ENCODE data around the gene PTPRO.
A peak's percentile ranks its signal among the peaks of the same experiment; 100 is the strongest.

Gene PTPRO

DNA sequence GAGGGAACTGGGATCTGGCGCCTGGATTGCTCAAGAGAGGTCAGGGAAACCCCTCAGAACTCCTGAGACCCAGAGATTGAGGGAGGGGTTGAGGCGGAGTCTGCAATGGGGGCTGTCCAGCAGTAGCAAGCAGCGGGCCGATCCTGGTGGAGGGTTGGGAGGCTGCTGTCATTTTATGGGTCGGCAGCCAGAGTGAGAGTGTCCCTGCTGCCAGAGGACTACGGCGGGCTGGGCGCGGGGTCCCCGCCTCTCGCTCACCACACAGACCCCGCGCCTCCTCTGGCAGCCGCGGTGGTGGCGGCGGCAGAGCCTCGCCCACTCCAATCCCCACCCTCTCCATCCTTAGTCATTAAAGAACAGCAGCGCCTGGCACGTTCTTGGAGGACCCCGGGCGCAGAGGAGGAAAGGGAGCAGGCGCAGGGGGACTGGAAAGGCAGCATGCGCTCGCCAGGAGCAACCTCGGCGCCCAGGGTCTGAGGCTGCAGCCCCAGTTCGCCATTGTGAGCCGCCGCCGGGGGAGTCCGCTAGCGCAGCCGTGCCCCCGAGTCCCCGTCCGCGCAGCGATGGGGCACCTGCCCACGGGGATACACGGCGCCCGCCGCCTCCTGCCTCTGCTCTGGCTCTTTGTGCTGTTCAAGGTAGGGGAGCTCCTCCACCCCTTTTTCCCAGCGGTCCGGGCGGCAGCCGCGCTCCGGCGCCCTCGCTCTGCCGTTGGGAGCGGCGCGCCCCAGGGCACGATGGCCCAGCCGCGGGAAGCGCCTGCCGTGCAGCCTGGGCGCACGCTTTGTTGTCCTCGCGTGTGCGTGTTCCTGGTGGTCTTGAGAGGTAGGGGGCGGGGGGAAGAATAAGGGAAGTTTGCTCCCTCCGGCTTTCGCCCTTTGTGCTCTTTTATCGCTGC lies at the start of gene PTPRO:
Gene PTPRO, plus strand, starts transcription at position 345 of the 898 bp plus-strand sequence.
- DNase-seq, result no peak

DNA sequence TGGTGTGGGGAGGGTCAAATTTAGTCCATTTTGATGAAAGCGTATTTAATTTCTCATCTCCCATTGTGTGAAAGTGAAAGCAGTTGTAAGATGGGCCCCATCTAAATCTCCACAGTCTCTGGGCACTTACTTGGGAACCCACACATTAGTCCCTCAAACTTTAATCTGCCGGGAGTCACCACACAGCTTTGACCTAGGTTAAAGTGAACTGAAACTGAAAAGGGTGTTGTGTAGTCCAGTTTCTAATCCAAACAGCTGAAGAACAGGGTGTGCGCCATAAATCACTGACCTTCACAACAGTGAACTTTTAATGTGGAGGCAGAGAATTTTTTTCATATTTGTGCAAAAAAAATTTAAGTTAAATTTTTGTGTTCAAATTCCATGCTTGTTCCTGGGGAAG lies 48.4 kb upstream of the PTPRO start:
- no peak for DNase-seq

- no peak for DNase-seq
Observed at GRCh38 chr12:15274561-15274967, 47.7 kb upstream of the PTPRO start.

- DNase-seq, result peak; percentile 6 to 10
Observed at GRCh38 chr12:15276088-15276698, 46.1 kb upstream of the PTPRO start.

DNA sequence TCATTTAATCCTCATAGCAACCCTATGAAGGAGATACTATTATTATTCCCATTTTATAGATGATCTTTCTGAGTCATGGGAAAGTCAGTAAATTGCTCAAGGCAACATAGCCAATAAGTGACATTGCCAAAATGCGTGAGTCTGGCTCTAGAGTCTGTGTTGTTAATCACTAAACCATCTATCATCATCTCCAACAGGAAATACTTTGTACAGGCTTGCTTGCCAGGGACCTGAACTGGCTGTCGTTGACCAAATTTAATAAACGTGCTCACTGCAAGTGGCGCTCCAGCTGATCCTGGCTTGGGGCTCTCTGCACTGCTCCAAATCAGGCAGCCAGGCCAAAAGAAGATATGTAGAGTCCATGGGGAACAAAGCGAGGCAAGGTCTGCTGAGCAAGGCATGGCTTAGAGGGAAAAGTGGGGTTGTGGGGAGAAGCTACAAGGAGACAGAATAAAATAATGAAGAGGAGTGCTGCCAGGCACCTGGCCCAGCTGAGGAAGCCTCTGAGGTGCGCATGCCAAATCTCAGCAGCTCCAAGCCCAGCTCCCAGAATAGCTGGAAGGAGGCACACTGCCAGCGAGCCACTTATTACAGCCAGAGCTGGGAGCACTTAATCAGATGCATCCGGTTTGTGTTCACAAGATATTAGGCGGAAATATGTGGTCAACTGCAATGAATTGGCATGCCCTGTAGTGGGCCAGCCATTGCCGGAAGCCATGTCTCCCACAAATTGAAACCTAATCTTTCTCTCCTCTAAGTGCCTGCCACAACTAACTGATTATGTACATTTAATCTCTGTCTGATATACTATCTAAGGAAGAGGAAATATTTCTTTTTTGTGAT lies 43.3 kb upstream of the PTPRO start:
- DNase-seq, result no peak

- DNase-seq, result no peak
Observed at GRCh38 chr12:15280930-15281329, 41.4 kb upstream of the PTPRO start.

DNA sequence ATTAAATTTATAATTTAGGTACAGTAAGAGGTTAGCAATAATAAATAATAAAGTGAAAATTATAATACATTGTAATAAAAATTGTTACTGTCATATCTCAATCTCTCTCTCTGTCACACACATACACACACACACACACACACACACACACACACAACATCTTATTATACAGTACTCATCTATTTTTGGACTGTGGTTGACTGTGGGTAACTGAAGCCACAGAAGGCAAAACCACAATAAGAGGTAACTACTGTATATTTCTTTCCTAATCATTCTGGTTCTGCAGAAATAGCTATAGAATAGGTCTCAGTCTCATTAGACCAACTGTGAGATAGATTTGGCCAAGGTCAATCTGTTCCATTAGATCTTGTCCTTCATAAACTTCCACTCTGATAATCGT lies 33.1 kb upstream of the PTPRO start:
- peak; percentile 66 to 75 for DNase-seq

GRCh38 chr12:15293731-15294130 lies 28.6 kb upstream of the PTPRO start:
- DNase-seq, result no peak

DNA sequence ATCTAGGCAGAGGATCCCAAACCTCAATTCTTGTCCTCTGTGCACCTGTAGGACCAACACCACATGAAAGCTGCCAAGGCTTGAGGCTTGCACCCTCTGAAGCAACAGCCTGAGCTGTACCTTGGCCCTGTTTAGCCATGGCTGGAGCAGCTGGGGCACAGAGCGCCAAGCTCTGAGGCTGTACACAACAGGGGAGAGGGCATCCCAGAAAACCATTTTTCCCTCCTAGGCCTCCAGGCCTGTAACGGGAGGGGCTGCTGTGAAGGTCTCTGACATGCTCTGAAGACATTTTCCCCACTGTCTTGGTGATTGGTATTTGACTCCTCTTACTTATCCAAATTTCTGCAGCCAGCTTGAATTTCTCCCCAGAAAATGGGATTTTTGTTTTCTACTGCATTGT lies 22.4 kb upstream of the PTPRO start:
- DNase-seq, result no peak

- no peak for DNase-seq
Observed at GRCh38 chr12:15304296-15304695, 18.0 kb upstream of the PTPRO start.

- no peak for DNase-seq
Observed at GRCh38 chr12:15306605-15307004, 15.7 kb upstream of the PTPRO start.

DNA sequence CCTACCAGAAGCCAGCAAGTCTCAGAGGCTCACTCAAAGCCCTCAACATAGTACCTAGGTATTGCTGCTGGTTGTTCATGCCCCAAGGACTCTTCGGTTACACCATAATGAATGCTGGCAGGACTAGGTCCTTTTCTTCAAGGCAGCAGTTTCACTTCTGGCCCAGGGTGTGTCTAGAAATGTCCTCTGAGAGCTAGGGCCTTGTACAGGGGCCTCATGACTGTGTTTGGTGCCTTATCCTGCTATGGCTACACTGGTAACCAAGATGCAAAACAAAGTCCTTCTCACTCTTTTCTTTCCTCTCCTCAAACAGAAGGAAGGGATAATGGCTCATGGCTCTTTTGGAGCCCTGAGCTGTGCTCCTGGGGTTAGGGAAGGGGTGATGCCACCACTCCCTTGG lies 15.2 kb upstream of the PTPRO start:
- DNase-seq, result no peak

GRCh38 chr12:15318841-15319240 lies 3.5 kb upstream of the PTPRO start:
- DNase-seq, result no peak

GRCh38 chr12:15320881-15321280 lies 1.4 kb upstream of the PTPRO start:
- no peak for DNase-seq

GRCh38 chr12:15323480-15323879 lies 1.2 kb downstream of the PTPRO start:
- DNase-seq, result no peak

- DNase-seq, result no peak
Observed at GRCh38 chr12:15329891-15330290, 7.6 kb downstream of the PTPRO start.

DNA sequence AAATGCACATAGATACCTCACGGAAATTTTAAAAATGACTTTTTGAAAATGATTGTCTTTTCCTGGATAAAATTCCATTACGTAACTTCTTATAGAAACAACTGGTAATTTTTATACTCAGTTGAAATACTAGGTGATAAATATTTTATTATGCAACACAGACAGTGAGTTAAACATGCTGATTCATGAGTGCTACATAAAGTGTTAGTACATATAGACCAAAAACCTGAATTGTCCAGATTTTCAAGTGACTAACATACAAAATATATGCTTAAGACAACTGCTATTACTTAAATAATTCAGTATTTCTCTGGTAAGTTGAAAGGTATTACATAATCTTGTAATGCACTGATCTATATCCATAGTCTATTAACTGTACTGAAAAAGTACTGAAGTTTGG lies 11.9 kb downstream of the PTPRO start:
- DNase-seq, result no peak

- DNase-seq, result no peak
Observed at GRCh38 chr12:15335959-15336358, 13.7 kb downstream of the PTPRO start.

DNA sequence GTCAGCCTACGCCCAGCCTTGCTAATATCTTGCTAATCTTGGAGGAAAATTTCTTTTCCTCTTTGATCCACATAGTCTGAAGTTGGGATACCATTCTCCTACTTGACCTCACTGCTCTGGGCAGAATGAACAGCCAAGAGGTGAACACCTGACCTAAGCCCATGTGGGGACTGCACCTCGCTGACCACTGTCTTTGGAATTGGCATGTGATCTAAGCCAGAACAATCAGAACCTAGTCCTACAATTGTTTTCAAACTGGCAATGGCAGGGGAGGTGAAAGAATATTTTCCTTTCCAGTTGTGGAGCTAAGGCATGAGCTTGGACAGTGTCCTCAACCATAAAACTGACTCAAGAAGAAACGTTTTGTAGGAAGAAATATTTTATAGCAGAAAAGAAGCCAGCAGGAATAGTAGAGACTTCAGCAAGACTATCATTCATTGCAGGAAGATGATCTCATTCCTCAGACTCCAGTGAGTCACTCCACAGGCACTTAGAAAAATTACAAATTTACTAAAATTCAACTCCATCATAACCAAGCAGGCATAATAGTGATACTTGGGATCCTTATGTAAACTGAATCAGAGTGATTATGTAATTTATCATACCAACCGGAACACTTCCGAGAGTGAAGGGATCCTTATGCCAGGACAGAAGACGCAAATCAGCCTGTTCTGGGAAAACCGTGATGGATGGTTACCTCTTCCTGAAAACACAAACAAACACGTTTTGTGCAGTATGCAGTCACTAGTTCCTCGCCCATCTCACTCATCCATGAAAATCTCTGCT lies 14.7 kb downstream of the PTPRO start:
- no peak for DNase-seq

- no peak for DNase-seq
Observed at GRCh38 chr12:15341371-15341770, 19.1 kb downstream of the PTPRO start.

DNA sequence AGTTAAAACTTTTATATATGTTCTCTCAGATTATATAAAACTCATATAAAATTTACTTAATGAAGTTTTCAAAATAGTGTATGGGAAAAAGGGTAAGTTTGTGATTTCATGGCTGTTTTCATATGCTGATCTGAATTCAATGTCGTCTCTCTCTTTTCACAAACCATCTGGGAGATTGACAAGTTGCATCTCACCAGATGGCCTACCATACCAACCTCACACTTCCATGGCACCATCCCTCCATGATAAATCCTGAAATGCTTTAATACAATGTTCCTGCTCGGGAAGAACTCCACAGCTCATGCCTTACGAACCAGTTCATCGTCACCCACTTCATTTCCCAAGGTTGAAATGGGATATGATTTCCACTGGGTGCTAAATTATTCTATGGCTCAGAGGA lies 22.3 kb downstream of the PTPRO start:
- DNase-seq, result no peak

DNA sequence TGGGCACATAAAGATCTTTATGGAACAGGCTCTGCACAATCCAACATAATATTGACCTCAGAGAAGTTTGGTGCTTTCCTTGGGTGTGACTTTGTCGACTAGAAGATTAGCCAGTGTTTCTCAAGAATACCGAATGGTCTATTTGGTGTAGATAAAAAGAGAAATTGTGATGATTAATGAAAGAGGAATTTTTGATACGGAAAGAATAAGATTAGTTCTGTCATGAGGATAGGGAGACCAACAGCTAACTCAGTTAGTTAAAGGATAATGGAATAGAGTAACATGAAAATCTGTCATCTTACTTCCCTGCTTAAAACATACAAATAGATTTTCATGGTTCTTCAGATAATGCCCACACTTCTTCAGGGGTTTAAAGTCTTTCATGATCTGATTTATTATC lies 24.2 kb downstream of the PTPRO start:
- DNase-seq, result no peak

- DNase-seq, result no peak
Observed at GRCh38 chr12:15350643-15351042, 28.3 kb downstream of the PTPRO start.
